ENCODE results near the gene CRLF3.
"Not testable (repeated sequence)": the region's sequence is repeated elsewhere in the genome, so short reads cannot be mapped to it uniquely, and the experiment has no call there.

Gene CRLF3, protein sequence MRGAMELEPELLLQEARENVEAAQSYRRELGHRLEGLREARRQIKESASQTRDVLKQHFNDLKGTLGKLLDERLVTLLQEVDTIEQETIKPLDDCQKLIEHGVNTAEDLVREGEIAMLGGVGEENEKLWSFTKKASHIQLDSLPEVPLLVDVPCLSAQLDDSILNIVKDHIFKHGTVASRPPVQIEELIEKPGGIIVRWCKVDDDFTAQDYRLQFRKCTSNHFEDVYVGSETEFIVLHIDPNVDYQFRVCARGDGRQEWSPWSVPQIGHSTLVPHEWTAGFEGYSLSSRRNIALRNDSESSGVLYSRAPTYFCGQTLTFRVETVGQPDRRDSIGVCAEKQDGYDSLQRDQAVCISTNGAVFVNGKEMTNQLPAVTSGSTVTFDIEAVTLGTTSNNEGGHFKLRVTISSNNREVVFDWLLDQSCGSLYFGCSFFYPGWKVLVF

DNA sequence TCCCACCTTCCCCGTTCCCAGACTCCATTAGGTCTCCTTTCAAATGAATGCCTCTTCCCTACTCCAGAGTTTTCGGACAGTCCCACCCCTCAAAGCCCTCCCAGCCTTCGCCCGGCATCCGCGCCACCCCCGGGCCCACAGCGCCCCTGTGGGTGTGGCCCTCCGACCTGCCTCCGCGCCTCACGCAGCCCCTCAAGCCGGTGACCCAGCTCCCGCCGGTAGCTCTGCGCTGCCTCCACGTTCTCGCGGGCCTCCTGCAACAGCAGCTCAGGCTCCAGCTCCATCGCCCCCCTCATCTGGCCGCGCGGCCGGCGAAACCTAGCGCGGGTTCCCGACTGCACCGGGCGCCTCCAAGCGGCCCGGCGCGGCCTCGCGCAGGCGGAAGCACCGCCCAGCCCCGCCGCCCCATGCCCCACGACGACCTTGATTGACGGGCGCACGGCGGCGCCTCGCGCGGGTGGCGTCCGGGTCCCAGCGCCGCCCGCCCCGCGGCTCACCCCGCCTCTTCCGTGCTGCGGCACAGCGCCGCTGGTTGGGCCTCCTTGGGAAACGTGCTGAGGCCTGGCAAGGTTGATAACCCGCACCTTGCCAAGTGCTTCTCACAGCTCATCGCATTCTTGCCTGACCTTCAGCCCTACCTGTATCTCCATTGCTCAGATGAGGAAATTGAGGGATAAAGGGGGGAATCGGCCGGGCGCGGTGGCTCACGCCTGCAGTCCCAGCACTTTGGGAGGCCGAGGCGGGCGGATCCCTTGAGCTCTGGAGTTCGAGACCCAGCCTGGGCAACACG, at the start of gene CRLF3:
Gene CRLF3 (minus strand): TSS at position 337 of the 790 bp plus-strand sequence. CDS start 41 bp downstream, at position 296.
- peak; percentile 98 for DNase-seq

DNA sequence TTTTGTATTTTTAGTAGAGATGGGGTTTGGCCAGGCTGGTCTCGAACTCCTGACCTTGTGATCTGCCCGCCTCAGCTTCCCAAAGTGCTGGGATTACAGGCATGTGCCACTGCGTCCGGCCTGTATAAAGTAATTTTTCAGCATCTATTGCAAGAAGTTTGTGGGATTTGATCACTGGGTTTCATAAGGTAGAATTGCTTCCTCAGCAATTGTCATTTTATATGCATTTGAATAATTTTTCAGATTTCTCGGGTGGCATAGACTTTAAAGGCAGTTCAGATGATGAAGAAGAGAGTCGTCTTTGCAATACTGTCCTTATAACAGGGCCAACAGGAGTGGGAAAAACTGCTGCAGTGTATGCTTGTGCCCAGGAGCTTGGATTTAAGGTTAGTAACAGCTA, 44.5 kb upstream of the CRLF3 start:
- no peak for DNase-seq

DNA sequence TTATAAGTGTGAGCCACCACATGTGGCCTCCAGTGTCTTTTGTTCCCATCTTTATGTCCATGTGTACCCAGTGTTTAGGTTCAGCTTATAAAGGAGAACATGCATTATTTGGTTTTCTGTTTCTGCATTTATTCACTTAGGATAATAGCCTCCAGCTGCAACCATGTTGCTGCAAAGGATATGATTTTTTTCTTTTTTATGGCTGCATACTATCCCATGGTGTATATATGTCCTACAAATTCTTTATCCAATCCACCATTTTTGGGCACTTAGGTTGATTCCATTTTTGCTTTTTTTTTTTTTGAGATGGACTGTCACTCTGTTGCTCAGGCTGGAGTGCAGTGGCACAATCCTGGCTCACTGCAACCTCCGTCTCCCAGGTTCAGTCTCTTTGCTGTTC, 40.1 kb upstream of the CRLF3 start:
- DNase-seq: no peak

DNA sequence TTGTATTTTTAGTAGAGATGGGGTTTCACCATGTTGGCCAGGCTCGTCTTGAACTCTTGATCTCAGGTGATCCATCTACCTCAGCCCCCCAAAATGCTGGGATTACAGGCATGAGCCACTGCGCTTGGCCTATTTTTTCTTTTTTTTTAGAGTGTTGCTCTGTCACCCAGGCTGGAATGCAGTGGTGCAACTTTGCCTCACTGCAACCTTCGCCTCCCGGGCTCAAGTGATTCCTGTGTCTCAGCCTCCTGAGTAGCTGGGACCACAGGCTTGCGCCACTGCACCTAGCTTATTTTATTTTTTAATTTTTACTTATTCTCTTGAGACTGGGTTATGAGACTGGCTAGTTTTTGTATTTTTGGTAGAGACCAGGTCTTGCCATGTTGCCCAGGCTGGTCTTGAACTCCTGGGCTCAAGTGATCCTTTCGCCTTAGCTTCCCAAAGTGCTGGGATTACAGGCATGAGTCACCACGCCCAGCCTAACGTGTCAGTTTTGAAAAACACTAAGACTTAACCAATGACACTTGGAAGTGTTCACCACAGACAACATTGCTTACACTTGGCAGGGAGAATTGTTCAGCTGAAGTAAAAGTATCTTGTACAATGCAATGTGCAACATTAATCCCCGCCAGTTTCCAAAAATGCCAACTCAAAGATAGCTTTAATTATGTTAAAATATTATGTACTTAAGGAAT, 34.2 kb upstream of the CRLF3 start:
- DNase-seq: peak; percentile 85

DNA sequence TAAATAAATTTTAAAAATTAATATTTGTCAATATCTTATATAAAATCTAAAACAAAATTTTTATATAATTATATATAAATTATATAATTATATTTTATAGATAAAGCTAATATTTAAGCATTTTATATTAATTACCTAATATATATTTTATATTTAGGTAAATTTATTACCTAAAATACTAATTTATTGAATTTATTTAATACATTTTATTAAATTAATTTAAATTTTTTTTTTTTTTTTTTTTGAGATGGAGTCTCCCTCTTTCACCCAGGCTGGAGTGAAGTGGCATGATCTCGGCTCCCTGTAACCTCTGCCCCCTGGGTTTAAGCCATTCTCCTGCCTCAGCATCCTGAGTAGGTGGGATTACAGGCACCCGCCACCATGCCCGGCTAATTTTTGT, 29.7 kb upstream of the CRLF3 start:
- no peak for DNase-seq

DNA sequence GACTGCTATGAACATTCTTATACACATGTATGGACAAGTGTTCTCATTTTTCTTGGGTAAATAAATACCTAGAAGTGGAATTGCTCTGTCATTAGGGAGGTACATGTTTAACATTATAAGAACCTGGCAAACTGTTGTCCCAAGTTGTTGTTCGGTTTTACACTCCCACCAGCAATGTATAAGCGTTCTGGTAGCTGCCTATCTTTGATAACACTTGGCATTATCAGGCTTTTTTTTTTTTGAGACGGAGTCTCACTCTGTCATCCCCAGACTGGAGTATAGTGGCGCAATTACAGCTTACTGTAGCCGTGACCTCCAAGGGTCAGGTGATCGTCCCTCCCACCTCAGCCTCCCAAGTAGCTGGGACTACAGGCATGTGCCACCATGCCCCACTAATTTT, 23.5 kb upstream of the CRLF3 start:
- DNase-seq: no peak

DNA sequence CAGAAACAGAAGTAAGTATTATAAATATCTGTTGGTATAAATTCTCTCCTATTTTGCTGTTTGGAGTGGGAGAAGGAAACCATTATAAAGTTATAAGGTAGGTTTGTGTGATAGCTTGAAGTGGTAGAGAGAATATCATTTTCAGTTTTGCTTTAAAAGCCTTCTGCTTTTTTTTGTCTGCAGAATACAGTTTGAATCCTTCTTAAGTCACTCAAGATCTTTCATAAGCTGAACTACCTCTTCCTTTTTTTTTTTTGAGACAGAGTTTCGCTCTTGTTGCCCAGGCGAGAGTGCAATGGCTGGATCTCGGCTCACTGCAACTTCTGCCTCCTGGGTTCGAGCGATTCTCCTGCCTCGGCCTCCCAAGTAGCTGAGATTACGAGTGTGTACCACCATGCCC, 16.3 kb upstream of the CRLF3 start:
- no peak for DNase-seq

DNA sequence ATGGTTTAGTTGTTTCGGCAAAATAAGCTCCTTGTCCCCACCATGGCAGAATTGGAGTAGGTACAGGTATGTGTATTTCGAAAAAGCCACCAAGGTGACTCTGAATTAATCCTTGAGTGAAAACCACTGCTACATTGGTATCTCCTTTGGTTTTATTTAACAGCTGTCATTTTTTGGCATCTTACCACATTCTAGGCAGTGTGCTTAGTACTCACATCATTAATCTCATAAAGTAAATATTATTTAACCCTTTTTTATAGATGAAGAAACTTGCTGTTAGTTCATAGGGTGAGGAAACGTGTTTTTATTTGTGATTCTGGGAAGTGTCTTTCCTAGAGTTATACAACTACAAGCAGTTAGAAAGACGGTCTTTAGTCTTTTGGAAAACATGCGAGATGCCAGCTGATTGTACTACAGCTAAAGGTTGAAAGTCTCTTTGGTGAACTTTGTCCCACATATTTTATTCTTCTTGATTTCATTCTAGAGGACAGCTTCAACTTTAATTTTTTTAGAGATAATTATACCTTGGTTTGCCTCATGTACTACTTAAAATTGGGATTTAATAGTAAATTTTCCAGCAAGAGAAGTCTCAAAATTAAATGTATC, 13.8 kb upstream of the CRLF3 start:
- DNase-seq: no peak

DNA sequence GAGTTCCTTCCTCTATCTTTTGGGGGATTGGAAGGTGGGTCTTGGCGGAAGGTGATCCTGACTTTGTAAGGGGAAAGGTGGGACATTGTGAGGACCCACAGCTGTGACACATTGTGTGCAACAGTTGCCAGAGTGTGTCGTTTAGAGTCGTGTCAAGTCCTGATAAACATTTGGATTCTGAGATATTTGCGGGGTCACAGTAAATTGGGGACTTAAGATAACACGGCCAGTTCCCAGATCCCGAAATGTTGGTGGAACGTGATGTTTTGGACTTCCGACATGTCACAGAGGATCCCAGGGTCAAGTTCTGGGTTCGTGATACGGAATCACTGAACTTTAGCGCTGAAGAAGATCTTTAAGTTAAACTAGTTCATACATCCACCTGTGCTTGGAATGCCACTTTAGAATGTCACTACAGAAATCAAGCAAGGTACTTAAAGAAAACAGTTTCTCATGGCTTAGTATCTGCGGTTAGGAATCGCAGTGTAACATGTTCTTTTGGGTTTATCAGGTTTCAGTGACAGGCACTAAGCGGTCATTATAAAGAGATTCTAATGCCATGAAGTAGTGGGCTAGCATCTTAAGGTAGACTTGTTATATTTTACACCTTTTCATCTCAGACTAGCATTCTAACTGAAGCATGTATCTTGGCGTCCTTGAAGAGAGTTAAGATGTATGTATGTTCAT, 8.1 kb upstream of the CRLF3 start:
- DNase-seq: no peak

DNA sequence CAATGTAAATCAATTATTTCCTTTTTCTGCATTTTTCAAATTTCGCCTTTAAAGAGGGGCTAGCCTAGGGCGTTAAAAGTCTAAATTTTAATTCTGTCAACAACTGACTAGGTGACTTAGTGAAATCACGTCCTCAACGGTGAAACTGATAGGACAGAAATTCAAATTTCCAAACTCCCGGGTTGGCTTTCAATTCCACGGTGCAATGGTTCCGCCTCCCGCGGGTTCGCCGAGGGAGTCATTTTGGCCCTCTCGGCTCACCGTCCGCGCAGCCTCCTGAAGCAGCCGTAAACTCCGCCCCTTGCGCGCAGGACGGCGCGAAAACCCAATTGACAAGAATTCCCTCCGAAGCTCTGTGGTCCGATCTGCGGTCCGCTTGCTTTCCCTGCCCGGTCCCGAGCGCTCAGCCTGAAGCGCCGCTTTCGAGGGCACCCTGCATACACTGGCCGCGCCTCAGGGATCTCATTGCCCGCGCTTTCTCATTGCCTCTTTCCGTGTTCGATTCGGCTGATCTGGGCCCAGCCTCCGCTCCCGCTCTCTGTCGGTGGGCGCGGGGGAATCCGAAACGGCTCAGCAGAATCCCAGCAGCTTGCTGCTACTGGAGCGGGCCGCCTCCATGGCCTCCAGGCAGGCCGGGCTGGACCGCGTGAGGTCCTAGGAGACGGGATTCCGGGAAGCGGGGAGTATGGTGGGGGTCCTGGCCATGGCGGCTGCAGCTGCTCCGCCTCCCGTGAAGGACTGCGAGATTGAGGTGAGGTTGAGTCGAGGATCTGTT, 7.4 kb upstream of the CRLF3 start, which contains the start of gene ATAD5:
Gene ATAD5 (plus strand): TSS at position 304 of the 775 bp plus-strand sequence. CDS start 382 bp downstream, at position 686.
- DNase-seq: peak; percentile 94

DNA sequence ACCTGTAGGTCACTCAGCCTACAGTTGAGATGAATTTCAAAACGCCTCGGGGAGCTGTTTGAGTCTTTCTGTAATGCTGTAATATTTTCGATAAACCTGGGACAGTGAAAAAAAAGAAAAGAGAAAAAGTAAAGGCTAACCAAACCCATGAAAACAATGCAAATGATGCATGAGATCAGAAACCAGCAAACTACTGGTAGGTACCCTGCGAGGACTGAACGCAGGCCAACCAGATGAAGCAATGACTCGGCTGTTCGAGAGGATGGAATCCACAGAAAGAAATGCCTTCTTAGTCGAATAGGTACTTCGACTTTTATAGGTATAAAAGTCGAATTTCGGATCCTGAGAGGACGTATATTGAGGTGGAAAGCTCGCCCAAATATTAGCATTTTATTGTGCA, 6.8 kb upstream of the CRLF3 start:
- peak; percentile 66 for DNase-seq

DNA sequence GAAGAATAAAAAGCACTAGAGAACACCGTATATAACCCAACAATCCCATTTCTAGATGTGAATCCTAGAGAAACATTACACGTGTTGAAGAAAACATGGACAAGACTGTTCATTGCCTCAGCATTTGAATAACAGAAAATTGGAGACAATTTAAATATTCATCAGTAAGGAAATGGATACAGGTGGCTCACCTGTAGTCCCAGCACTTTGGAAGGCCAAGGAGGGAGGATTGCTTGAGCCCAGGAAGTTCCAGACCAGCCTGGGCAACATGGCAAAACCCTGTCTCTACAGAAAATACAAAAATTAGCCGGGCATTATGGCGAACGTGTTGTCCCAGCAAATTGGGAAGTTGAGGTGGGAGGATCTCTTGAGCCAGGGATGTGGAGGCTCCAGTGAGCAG, 4.5 kb upstream of the CRLF3 start:
- no peak for DNase-seq

DNA sequence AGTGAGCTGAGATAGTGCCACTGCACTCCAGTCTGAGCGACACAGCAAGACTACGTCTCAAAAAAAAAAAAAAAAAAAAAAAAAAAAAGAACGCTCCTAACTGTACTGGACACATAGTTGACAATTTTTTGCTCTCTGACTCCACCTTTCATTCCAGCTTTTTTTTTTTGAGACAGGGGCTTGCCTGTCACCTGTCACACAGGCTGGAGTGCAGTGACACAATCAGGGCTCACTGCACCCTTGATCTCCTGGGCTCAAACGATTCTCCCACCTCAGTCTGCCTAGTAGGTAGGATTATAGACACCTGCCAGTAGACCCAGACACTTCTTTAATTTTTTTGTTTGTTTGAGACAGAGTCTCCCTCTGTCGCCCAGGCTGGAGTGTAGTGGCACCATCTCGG, 2.6 kb upstream of the CRLF3 start:
- DNase-seq: no peak

DNA sequence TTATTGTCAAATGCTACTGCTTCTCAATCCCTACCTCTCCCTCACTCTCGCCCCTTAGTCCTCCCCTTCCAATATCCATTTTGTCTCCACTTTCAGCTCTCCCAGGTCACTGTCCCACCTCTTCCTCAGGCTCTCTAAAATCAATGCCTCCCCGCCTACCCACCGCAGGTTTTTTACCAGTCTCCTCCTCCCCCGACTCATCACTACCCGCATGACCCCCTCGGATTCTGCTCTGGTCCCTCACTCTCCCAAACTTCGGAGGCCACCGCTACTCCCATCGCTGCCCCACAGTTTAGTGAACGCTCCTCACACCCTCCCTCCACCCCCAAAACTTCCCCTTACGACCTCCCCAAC, 513 bp downstream of the CRLF3 start:
- peak; percentile 81 for DNase-seq

DNA sequence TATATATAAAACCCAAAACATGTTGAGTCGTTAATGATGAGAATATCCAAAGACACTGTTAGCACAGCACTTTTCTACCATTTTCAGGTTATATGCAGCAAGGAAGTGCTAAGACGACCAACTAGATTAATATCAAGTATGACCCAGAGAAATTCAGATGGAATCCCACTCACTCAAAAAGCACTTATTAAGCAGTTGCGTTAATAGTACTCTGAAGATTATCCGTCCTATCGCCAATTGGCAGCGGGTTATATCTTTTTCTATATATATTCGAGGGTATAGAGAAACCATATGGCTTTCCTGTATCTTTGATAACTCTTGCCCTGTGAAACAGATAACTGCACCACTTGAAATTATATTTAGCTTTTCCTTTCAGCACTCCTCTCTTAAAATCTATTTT, 1.1 kb downstream of the CRLF3 start:
- no peak for DNase-seq

DNA sequence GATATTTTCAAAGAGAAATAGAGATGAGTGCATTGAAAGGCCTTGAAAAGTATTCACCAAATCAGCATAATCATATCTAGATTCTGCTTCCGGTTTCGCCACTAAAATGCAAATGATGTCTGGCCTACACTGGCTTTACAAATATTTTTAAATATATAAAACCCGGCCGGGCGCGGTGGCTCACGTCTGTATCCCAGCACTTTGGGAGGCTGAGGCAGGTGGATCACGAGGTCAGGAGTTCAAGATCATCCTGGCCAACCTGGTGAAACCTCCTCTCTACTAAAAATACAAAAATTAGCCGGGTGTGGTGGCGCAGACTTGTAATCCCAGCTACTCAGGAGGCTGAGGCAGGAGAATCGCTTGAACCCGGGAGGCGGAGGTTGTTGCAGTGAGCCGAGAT, 1.6 kb downstream of the CRLF3 start:
- DNase-seq: not testable (repeated sequence)

DNA sequence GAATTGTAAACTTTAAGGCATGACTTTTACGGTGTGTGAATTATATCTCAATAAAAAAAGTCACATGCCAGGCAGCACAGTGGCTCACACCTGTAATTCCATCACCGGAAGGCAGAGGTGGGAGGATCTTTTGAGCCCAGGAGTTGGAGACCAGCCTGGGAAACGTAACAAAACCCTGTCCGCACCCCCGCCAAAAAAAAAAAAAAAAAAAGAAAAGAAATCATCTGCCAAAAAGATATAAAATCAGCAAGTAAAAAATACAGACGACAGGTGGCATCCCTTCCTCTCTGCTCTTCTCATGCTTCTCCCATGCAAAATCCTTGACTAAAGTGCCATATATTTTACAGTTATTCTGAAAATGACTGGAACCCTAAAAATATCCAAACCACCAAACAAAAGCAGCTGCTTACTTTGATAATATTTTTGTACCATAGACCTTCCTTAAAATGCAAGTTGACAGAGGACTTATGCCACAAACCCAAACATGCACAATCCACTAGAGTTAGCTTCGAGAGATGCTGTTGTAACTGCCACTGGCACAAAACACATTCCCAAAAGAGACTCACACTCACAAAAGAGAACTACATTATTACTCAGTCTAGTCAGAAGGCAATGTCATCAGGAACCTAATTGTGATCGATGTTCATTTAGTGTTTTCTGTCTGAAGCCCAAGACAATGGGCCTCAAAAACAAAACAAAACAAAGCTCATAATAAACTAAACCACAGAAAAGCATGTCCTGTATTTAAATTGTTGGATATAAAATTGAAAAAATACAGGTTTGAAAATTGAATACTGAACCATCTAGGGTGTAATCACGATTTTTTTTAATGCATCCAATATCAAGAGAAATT, 2.4 kb downstream of the CRLF3 start:
- DNase-seq: no peak

DNA sequence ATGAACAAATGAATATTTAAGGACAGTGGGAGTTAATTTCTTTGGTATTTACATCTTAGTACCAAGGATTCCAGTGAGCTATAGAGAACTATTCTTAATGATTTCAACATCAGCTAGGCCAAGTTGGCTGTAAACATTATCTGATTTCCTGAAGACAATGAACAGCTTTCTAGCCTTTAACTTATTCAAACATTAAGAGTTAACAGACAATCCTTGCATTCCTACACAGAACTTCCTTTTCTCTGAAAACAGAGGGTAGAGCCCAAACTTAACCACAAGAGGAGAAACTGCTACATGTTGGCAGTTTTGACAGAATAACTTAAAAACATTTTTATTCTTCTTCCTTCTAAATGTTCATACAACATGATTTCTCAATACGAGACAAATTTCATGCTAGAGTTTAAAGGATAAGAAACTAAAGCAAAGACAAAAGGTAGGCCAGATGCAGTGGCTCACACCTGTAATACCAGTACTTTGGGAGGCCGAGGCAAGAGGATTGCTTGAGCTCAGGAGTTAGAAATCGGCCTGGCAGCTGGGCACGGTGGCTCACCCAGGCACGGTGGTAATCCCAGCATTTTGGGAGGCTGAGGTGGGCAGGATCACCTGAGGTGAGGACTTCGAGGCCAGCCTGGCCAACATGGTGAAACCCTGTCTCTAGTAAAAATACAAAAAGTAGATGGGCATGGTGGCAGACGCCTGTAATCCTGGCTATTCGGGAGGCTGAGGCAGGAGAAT, 4.4 kb downstream of the CRLF3 start:
- DNase-seq: no peak

DNA sequence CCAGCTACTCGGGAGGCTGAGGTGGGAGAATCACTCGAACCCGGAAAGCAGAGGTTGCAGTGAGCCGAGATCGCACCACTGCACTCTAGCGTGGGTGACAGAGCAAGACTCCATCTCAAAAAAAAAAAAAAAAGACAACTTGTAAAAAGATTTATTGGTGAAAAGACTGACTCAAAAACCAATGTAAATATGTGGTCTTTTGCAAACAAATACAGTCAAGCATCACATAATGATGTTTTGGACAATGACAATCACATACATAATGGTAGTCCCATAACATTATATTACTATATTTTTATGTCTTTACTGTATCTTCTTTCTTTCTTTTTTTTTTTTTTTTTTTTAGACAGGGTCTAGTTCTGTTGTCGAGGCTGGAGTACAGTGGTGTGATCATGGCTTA, 8.3 kb downstream of the CRLF3 start:
- DNase-seq: no peak

DNA sequence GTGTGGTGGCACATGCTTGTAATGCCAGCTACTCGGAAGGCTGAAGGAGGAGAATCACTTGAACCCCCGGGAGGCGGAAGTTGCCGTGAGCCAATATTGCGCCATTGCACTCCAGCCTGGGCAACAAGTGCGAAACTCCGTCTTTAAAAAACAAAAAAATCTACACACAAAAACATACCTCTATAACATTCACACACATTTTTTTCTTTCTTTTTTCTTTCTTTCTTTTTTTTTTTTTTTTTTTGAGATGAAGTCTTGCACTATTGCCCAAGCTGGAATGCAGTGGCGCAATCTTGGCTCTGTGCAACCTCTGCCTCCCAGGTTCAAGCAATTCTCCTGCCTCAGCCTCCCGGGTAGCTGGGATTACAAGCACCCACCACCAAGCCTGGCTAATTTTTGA, 9.6 kb downstream of the CRLF3 start:
- peak; percentile 31 for DNase-seq
